Activated naive CD8-positive, alpha-beta T cell treated with anti-CD3 and anti-CD28 coated beads, Interleukin-2, amount 50 U/mL, for 24 hours (primary cell): Measurements from ENCODE around the gene HOXB5.

ENCODE experiments used
- ATAC-seq: fragments of 150-1000 bp; cut with Tn5 transposase; one replicate; pipeline ENCODE4 v1.10.0; 2021
- DNase-seq: peaks from one replicate; pipeline ENCODE4 v3.0.0; 2021
- H3K27ac Mint-ChIP-seq: one replicate; pipeline ENCODE4 v1.8.0; 2021; ENCODE audit warnings: mild to moderate bottlenecking, mixed read lengths
- H3K27me3 Mint-ChIP-seq: one replicate; pipeline ENCODE4 v1.8.0; 2021; ENCODE audit warnings: mixed read lengths
- H3K36me3 Mint-ChIP-seq: one replicate; pipeline ENCODE4 v1.8.0; 2021; ENCODE audit warnings: low read depth, mixed read lengths
- H3K4me1 Mint-ChIP-seq: one replicate; pipeline ENCODE4 v1.8.0; 2021; ENCODE audit warnings: mixed read lengths
- H3K4me3 Mint-ChIP-seq: one replicate; pipeline ENCODE4 v1.8.0; 2021; ENCODE audit warnings: mild to moderate bottlenecking, moderate library complexity, mixed read lengths
- H3K9me3 Mint-ChIP-seq: one replicate; pipeline ENCODE4 v1.8.0; 2021; ENCODE audit warnings: mixed read lengths

HOXB5 gene

DNA sequence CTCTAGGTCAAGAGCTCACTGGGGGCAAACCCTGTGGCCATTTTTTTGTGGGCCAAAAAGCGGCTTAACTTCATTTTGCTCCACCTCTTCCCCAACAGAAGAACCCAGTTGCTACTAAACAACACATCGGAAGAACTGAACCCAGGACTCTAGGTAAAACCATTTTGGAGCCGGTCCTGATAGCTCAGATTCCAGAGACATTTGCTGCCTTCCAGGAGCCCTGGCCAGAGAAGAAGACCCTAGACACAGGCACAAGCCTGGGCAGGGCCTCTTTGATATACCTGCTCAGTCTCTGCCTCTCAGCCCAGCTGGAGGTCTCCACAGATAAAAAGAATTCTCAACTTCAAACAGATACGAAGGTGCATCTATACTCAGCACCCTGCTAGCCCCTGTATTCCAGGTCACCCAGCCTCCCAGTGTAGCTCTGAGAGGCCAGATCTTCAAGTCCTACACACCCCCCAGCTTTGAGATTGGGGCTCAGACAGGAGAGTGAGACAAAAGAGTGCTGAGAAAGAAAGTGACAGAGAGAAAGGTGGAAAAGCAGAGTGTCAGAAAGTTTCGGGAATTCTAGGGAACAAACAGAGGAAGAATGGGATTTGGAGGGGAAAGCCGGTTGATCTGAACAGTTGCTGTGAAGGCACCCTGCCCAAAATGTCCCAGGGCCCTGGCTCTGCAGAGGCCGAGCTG, 39.1 kb upstream of the HOXB5 start:
- DNase-seq = no peak
- H3K27ac Mint-ChIP-seq = no peak overlapping the region
- ATAC-seq = no peak
- H3K4me1 Mint-ChIP-seq = peaks cover 12% of the 10 kb centered on the region
- no peaks in the 10 kb centered on the region for H3K36me3 Mint-ChIP-seq
- H3K4me3 Mint-ChIP-seq = peak overlapping the region; percentile 35
- no peaks in the 10 kb centered on the region for H3K9me3 Mint-ChIP-seq
- peaks cover 80% of the 10 kb centered on the region for H3K27me3 Mint-ChIP-seq

- ATAC-seq = no peak
- DNase-seq = no peak
- H3K36me3 Mint-ChIP-seq = no peaks in the 10 kb centered on the region
- peaks cover 13% of the 10 kb centered on the region for H3K4me1 Mint-ChIP-seq
- no peak overlapping the region for H3K4me3 Mint-ChIP-seq
- H3K27ac Mint-ChIP-seq = no peak overlapping the region
- no peaks in the 10 kb centered on the region for H3K9me3 Mint-ChIP-seq
- H3K27me3 Mint-ChIP-seq = peaks cover 80% of the 10 kb centered on the region
These were observed 38.4 kb upstream of the HOXB5 start for GRCh38 chr17:48631693-48632578.

GRCh38 chr17:48630925-48631692, 37.5 kb upstream of the HOXB5 start:
- Mint-ChIP-seq H3K36me3 (no peaks in the 10 kb centered on the region), H3K9me3 (no peaks in the 10 kb centered on the region), H3K27ac (no peak overlapping the region), H3K4me3 (no peak overlapping the region), H3K27me3 (peaks cover 79% of the 10 kb centered on the region), H3K4me1 (peaks cover 13% of the 10 kb centered on the region)
- ATAC-seq (no peak), DNase-seq (no peak)

- ATAC-seq (no peak), DNase-seq (no peak)
- peaks cover 13% of the 10 kb centered on the region for H3K4me1 Mint-ChIP-seq
- no peak overlapping the region for H3K27ac Mint-ChIP-seq
- H3K36me3 Mint-ChIP-seq = no peaks in the 10 kb centered on the region
- peaks cover 74% of the 10 kb centered on the region for H3K27me3 Mint-ChIP-seq
- H3K4me3 Mint-ChIP-seq = no peak overlapping the region
- H3K9me3 Mint-ChIP-seq = no peaks in the 10 kb centered on the region
These were observed 36.7 kb upstream of the HOXB5 start for GRCh38 chr17:48630009-48630924.

GRCh38 chr17:48629411-48629759, 35.8 kb upstream of the HOXB5 start:
- peaks cover 13% of the 10 kb centered on the region for H3K4me1 Mint-ChIP-seq
- H3K36me3 Mint-ChIP-seq = no peaks in the 10 kb centered on the region
- no peak for ATAC-seq
- DNase-seq = no peak
- H3K9me3 Mint-ChIP-seq = no peaks in the 10 kb centered on the region
- no peak overlapping the region for H3K27ac Mint-ChIP-seq
- H3K4me3 Mint-ChIP-seq = no peak overlapping the region
- peaks cover 67% of the 10 kb centered on the region for H3K27me3 Mint-ChIP-seq

GRCh38 chr17:48628649-48629410, 35.3 kb upstream of the HOXB5 start:
- Mint-ChIP-seq H3K4me1 (peaks cover 13% of the 10 kb centered on the region), H3K9me3 (no peaks in the 10 kb centered on the region), H3K4me3 (no peak overlapping the region), H3K27ac (no peak overlapping the region), H3K27me3 (peaks cover 66% of the 10 kb centered on the region), H3K36me3 (no peaks in the 10 kb centered on the region)
- no peak for ATAC-seq
- no peak for DNase-seq

DNA sequence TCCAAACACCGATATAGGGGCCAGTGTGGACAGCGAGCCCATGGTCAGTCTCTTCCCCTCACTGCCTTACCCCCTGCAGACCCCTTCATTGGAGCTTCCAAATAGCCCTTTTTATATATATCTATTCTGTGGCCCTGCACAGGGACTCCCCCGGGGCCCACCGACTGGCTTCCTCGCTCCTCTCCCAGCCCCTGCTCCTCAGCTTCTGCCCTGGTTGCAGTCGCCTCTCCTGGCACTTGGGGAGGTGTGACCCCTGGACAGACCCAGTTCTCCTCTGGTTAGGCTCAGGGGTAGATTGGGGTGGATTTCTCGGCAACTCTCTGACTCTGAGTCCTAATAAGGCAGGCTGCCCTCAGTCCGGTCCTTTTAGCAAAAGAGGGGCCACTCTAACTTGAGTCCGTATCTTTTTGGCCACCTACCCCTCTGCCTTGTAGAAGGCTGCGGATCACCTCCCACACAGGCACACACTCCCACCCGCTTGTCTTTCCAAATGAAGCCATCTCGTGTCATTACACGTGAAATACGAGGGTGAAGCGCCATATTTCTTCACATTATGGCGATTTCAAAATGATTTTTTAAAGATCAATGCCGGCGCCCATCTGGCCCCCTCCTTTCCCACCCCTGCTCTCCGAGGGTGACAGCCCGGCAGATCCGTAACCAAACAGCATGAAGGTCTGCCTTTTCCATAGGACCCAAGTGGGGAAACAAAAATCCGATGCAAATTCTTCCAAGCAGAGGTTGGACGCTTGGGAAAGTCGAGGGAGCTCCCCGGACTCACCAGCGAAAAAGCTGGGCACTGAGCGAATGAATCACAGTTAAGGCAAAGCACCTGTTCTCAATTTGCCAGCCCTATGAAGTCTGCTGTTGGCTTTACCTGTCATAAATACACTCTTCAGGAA, 34.3 kb upstream of the HOXB5 start:
- Mint-ChIP-seq H3K27ac (no peak overlapping the region), H3K9me3 (no peaks in the 10 kb centered on the region), H3K36me3 (no peaks in the 10 kb centered on the region), H3K4me1 (peaks cover 9% of the 10 kb centered on the region), H3K4me3 (no peak overlapping the region), H3K27me3 (peaks cover 69% of the 10 kb centered on the region)
- no peak for DNase-seq
- no peak for ATAC-seq

- H3K4me3 Mint-ChIP-seq = peak overlapping the region; percentile 81
- ATAC-seq = no peak
- peaks cover 8% of the 10 kb centered on the region for H3K4me1 Mint-ChIP-seq
- no peak for DNase-seq
- peaks cover 69% of the 10 kb centered on the region for H3K27me3 Mint-ChIP-seq
- peak overlapping the region; percentile 10 for H3K27ac Mint-ChIP-seq
- H3K36me3 Mint-ChIP-seq = no peaks in the 10 kb centered on the region
- no peaks in the 10 kb centered on the region for H3K9me3 Mint-ChIP-seq
These were observed 33.6 kb upstream of the HOXB5 start for GRCh38 chr17:48627118-48627597.

GRCh38 chr17:48626245-48627117, 32.9 kb upstream of the HOXB5 start, which contains the start of gene HOXB9:
Gene HOXB9, minus strand, starts transcription at chr17:48626358. Its CDS starts 89 bp downstream, at chr17:48626269.
- Mint-ChIP-seq H3K4me1 (peaks cover 8% of the 10 kb centered on the region), H3K9me3 (no peaks in the 10 kb centered on the region), H3K27me3 (peaks cover 74% of the 10 kb centered on the region), H3K36me3 (no peaks in the 10 kb centered on the region), H3K4me3 (peak within 1 kb of the TSS; percentile 81), H3K27ac (peak within 1 kb of the TSS; percentile 92)
- DNase-seq (peak; percentile 55), ATAC-seq (peak; percentile 50)

GRCh38 chr17:48625495-48626244, 32.1 kb upstream of the HOXB5 start:
- peak; percentile 52 for DNase-seq
- Mint-ChIP-seq H3K27ac (peak overlapping the region; percentile 68), H3K4me1 (peaks cover 8% of the 10 kb centered on the region)

More at GRCh38 chr17:48625495-48626244, 32.1 kb upstream of the HOXB5 start:
- Mint-ChIP-seq H3K36me3 (no peaks in the 10 kb centered on the region), H3K9me3 (no peaks in the 10 kb centered on the region), H3K27me3 (peaks cover 80% of the 10 kb centered on the region), H3K4me3 (peak overlapping the region; percentile 81)
- peak; percentile 54 for ATAC-seq
